GM12878 (cell line): ENCODE measurements around the gene OR13A1.

Experiments used
- ATF7 ChIP-seq: fragments of 450-650 bp; IDR thresholded peaks from 2 replicates; pipeline ENCODE4 v1.6.1; 2016; ENCODE audit warnings: low read depth, mild to moderate bottlenecking
- GATAD2B ChIP-seq: fragments of 450-650 bp; conservative IDR thresholded peaks from 2 replicates; pipeline ENCODE4 v1.6.1; 2017; ENCODE audit warnings: low read depth, mild to moderate bottlenecking, moderate library complexity
- KDM1A ChIP-seq: fragments of 200-600 bp; sonication (generic); IDR thresholded peaks from 2 replicates; pipeline ENCODE4 v1.6.1; 2016; ENCODE audit warnings: borderline replicate concordance
- NR2C1 ChIP-seq: fragments of 450-650 bp; IDR thresholded peaks from 2 replicates; pipeline ENCODE4 v1.6.1; 2017; ENCODE audit warnings: antibody characterized with exemption, mild to moderate bottlenecking, moderate library complexity
- RAD21 ChIP-seq: IDR thresholded peaks from 2 replicates; pipeline ENCODE4 v1.6.1; 2011; ENCODE audit warnings: mild to moderate bottlenecking, low read depth, low read length, moderate library complexity; ENCODE audit not compliant: insufficient read depth
- ZBED1 ChIP-seq: IDR thresholded peaks from 2 replicates; pipeline ENCODE4 v1.6.1; 2016; ENCODE audit warnings: borderline replicate concordance
- TF ChIP-seq, protein P1 (sequence below): IDR thresholded peaks from 2 replicates; pipeline ENCODE4 v1.6.1; 2011; ENCODE audit warnings: low read depth, mild to moderate bottlenecking, low read length, moderate library complexity, borderline replicate concordance; ENCODE audit errors: extremely low read depth

DNA sequence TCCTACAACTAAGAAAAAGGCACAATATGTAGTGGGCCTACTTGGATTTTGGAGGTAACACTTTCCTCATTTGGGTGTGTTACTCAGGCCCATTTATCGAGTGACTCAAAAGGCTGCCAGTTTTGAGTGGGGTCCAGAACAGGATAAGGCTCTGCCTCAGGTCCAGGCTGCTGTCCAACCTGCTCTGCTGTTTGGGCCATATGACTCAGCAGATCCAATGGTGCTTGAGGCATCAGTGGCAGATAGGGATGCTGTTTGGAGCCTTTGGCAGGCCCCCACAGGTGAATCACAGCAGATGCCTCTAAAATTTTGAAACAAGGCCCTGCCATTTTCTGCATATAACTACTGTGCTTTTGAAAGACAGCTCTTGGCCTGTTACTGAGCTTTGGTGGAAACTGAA, 24.5 kb upstream of the OR13A1 start:
- TF ChIP-seq KDM1A: no peak
- TF ChIP-seq, protein P1, sequence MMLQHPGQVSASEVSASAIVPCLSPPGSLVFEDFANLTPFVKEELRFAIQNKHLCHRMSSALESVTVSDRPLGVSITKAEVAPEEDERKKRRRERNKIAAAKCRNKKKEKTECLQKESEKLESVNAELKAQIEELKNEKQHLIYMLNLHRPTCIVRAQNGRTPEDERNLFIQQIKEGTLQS: no peak
- TF ChIP-seq RAD21: no peak
- no peak for TF ChIP-seq ZBED1
- no peak for TF ChIP-seq GATAD2B
- TF ChIP-seq NR2C1: no peak
- TF ChIP-seq ATF7: no peak
